ENCODE measurements around the gene DNM3. TPM values are rescaled to one million over a fixed set of nuclear protein-coding genes. Genes with fewer than 3 reads are reported as not detected.

The DNM3 gene
- total RNA-seq, 4 donors from 2014 or later = 2.7 to 4.5 (median 4.0) TPM

- no peak overlapping the region for H3K4me3 ChIP-seq (ENCODE audit: low read depth, poor library complexity, severe bottlenecking)
- DNase-seq (ENCODE audit: low spot score in 2 of 2) = no peak
- intact Hi-C loops (cut with DNase I; ENCODE audit: low total_unique reads) = no loop called here
- 54 to 64% methylated on average over 2 of the region's 2 CpGs for WGBS, 2 donors
- TF ChIP-seq CTCF (IDR thresholded peaks at IDR 0.05) = no peak
Observed at GRCh38 chr1:172451002-172451443, 609.7 kb downstream of the DNM3 start.

- H3K4me3 ChIP-seq (ENCODE audit: low read depth, poor library complexity, severe bottlenecking) = no peak overlapping the region
- no peak for DNase-seq (ENCODE audit: low spot score in 2 of 2)
- intact Hi-C loops (cut with DNase I; ENCODE audit: low total_unique reads) = no loop called here
- WGBS, 2 donors = 75 to 84% methylated on average over 7 of the region's 7 CpGs
- TF ChIP-seq POLR2A (IDR thresholded peaks at IDR 0.05) = no peak
- TF ChIP-seq CTCF (IDR thresholded peaks at IDR 0.05) = no peak
Observed at GRCh38 chr1:172452536-172453152, 611.3 kb downstream of the DNM3 start.

- 50 to 52% methylated on average over 6 of the region's 6 CpGs for WGBS, 2 donors
- intact Hi-C loops (cut with DNase I; ENCODE audit: low total_unique reads) = no loop called here
Observed at GRCh38 chr1:172453153-172453545, 611.9 kb downstream of the DNM3 start.

GRCh38 chr1:172453607-172454006 lies 612.3 kb downstream of the DNM3 start:
- TF ChIP-seq POLR2A (IDR thresholded peaks at IDR 0.05) (no peak), CTCF (IDR thresholded peaks at IDR 0.05) (no peak)
- intact Hi-C loops (cut with DNase I; ENCODE audit: low total_unique reads) = no loop called here
- DNase-seq (ENCODE audit: low spot score in 2 of 2) = no peak
- H3K4me3 ChIP-seq (ENCODE audit: low read depth, poor library complexity, severe bottlenecking) = no peak overlapping the region
- 50 to 59% methylated on average over 1 of the region's 1 CpG for WGBS, 2 donors

More at GRCh38 chr1:172453153-172453545, 611.9 kb downstream of the DNM3 start:
- H3K4me3 ChIP-seq (ENCODE audit: low read depth, poor library complexity, severe bottlenecking) = no peak overlapping the region
- TF ChIP-seq POLR2A (IDR thresholded peaks at IDR 0.05) (no peak), CTCF (IDR thresholded peaks at IDR 0.05) (no peak)
- no peak for DNase-seq (ENCODE audit: low spot score in 2 of 2)

- no peak overlapping the region for H3K4me3 ChIP-seq (ENCODE audit: low read depth, poor library complexity, severe bottlenecking)
- 91 to 92% methylated on average over 1 of the region's 1 CpG for WGBS, 2 donors
- TF ChIP-seq CTCF (IDR thresholded peaks at IDR 0.05) (no peak), POLR2A (IDR thresholded peaks at IDR 0.05) (no peak)
- no peak for DNase-seq (ENCODE audit: low spot score in 2 of 2)
- intact Hi-C loops (cut with DNase I; ENCODE audit: low total_unique reads) = no loop called here
Observed at GRCh38 chr1:172455451-172455850, 614.2 kb downstream of the DNM3 start.

GRCh38 chr1:172456344-172456769 lies 615.1 kb downstream of the DNM3 start:
- no peak overlapping the region for H3K4me3 ChIP-seq (ENCODE audit: low read depth, poor library complexity, severe bottlenecking)
- intact Hi-C loops (cut with DNase I; ENCODE audit: low total_unique reads) = no loop called here
- no peak for DNase-seq (ENCODE audit: low spot score in 2 of 2)
- 92 to 93% methylated on average over 5 of the region's 5 CpGs for WGBS, 2 donors
- TF ChIP-seq POLR2A (IDR thresholded peaks at IDR 0.05) (no peak), CTCF (IDR thresholded peaks at IDR 0.05) (no peak)

Data from lower leg skin (tissue), 4 donors.